GM12878 (cell line): ENCODE data around the gene ELOF1. TPM values are rescaled to one million over a fixed set of nuclear protein-coding genes. Genes with fewer than 3 reads are reported as not detected.

Experiments used
- BCL11A ChIP-seq: IDR thresholded peaks from 2 replicates; pipeline ENCODE4 v1.6.1; 2011; ENCODE audit warnings: low read depth, low read length
- BMI1 ChIP-seq: fragments of 450-650 bp; IDR thresholded peaks from 2 replicates; pipeline ENCODE4 v1.6.1; 2016; ENCODE audit warnings: mild to moderate bottlenecking, moderate library complexity, borderline replicate concordance
- CEBPZ ChIP-seq: fragments of 150-350 bp; IDR thresholded peaks from 2 replicates; pipeline ENCODE4 v1.6.1; 2016; ENCODE audit warnings: low read depth, low read length
- CHD4 ChIP-seq: fragments of 200-600 bp; sonication (generic); IDR thresholded peaks from 2 replicates; pipeline ENCODE4 v1.6.1; 2016; ENCODE audit warnings: mild to moderate bottlenecking
- CREM ChIP-seq: IDR thresholded peaks from 2 replicates; pipeline ENCODE4 v1.6.1; 2014; ENCODE audit warnings: antibody characterized with exemption, low read depth
- CTCF ChIP-seq, 3 experiments: IDR thresholded peaks in 2 of 3; conservative IDR thresholded peaks in 1 of 3; 2 replicates each; pipeline ENCODE4 v1.5.1; 2011; ENCODE audit warnings: low read depth in 3 of 3, low read length in 3 of 3, mild to moderate bottlenecking in 3 of 3, control low read depth in 2 of 3, moderate library complexity in 2 of 3, inconsistent platforms in 1 of 3, mixed read lengths in 1 of 3; ENCODE audit not compliant: control insufficient read depth in 2 of 3, insufficient read depth in 1 of 3; ENCODE audit errors: extremely low read depth in 1 of 3
- EP300 ChIP-seq, 2 experiments: fragments of 150-350 bp in 1 of 2; IDR thresholded peaks; 2 replicates each; pipeline ENCODE4 v1.6.1; 2011 to 2012; ENCODE audit warnings: low read depth in 2 of 2, low read length in 2 of 2, borderline replicate concordance in 1 of 2, improper control_type of control experiment in 1 of 2, inconsistent platforms in 1 of 2; ENCODE audit not compliant: control insufficient read depth in 1 of 2
- ESRRA ChIP-seq: IDR thresholded peaks from 2 replicates; pipeline ENCODE4 v1.6.1; 2012; ENCODE audit warnings: mild to moderate bottlenecking, low read length, improper control_type of control experiment
- ETV6 ChIP-seq, 2 experiments: fragments of 450-650 bp in 1 of 2; IDR thresholded peaks in 1 of 2; conservative IDR thresholded peaks in 1 of 2; 2 replicates each; pipeline ENCODE4 v1.6.1; 2014; ENCODE audit warnings: antibody characterized with exemption in 1 of 2, borderline replicate concordance in 1 of 2, low read depth in 1 of 2, mild to moderate bottlenecking in 1 of 2, moderate library complexity in 1 of 2
- HDAC6 ChIP-seq: fragments of 200-600 bp; sonication (generic); IDR thresholded peaks from one replicate; pipeline ENCODE4 v1.8.0; 2017; ENCODE audit warnings: antibody characterized with exemption; ENCODE audit not compliant: unreplicated experiment
- NFYA ChIP-seq: IDR thresholded peaks from 2 replicates; pipeline ENCODE4 v1.6.1; 2011; ENCODE audit warnings: low read depth, mild to moderate bottlenecking, low read length, improper control_type of control experiment, borderline replicate concordance
- NR2C2 ChIP-seq: IDR thresholded peaks from 2 replicates; pipeline ENCODE4 v1.6.1; 2011; ENCODE audit warnings: borderline replicate concordance, low read depth; ENCODE audit not compliant: control insufficient read depth, insufficient read length
- PRDM15 ChIP-seq: fragments of 450-650 bp; formaldehyde crosslinking; IDR thresholded peaks from 2 replicates; pipeline ENCODE4 v1.4.0; 2020; ENCODE audit warnings: mild to moderate bottlenecking, moderate library complexity
- RCOR1 ChIP-seq: conservative IDR thresholded peaks from 2 replicates; pipeline ENCODE4 v1.6.1; 2012; ENCODE audit warnings: low read depth, low read length, improper control_type of control experiment
- TCF12 ChIP-seq: IDR thresholded peaks from 2 replicates; pipeline ENCODE4 v1.6.1; 2011; ENCODE audit warnings: low read depth, mild to moderate bottlenecking, low read length
- USF1 ChIP-seq: IDR thresholded peaks from 2 replicates; pipeline ENCODE4 v1.6.1; 2011; ENCODE audit warnings: borderline replicate concordance, low read depth, mild to moderate bottlenecking, moderate library complexity, mixed read lengths, low read length; ENCODE audit not compliant: insufficient read depth; ENCODE audit errors: extremely low read length
- YBX1 ChIP-seq: fragments of 450-650 bp; IDR thresholded peaks from 2 replicates; pipeline ENCODE4 v1.6.1; 2016; ENCODE audit warnings: antibody characterized with exemption
- polyA plus RNA-seq, 11 experiments: library from polyadenylated mRNA; depleted of rRNA in 4 of 11; unstranded in 6 of 11; stranded (reverse) in 5 of 11; fragments of >200 nt; fragmentation: Nextera tagmentation in 4 of 11; fragmentation: Illumina TruSeq in 1 of 11; extraction: Ambion mirVana in 4 of 11; extraction: Trizol in 1 of 11; gene quantifications; 1 replicate in 1 of 11; 2 replicates in 10 of 11; pipeline versions ENCODE4 v1.2.1 to v1.2.3, GENCODE V29; 2011 to 2016; ENCODE audit warnings: inconsistent platforms in 2 of 11, missing spikeins in 2 of 11, low read depth in 1 of 11
- total RNA-seq, 4 experiments: library from RNA; depleted of rRNA in 3 of 4; stranded (reverse); fragments of >200 nt in 3 of 4; fragmentation: Illumina TruSeq in 1 of 4; extraction: Trizol in 1 of 4; gene quantifications; 2 replicates each; pipeline versions ENCODE4 v1.2.1 to v1.2.3, GENCODE V29; 2013 to 2021

The ELOF1 gene
- total and polyA plus RNA-seq, 10 of the 15 experiments (the other 5 are each of a cell fraction or from before 2014, with no cell fraction given) = 11.7 to 124 (median 92.9) TPM

GRCh38 chr19:11535792-11536595 is 23.0 kb downstream of the ELOF1 start (continued):
- TF ChIP-seq CEBPZ = no peak
- TF ChIP-seq CTCF (IDR thresholded peaks at IDR 0.05 in 2 of 3, conservative IDR thresholded peaks at IDR 0.05 in 1 of 3; ENCODE audit: control insufficient read depth in 2 of 3, extremely low read depth in 1 of 3, insufficient read depth in 1 of 3, low read depth in 3 of 3, low read length in 3 of 3) = peak; percentile 88 to 92 (median 90)
- TF ChIP-seq NFYA = no peak
- no peak for TF ChIP-seq BMI1
- TF ChIP-seq EP300 (IDR thresholded peaks at IDR 0.05; ENCODE audit: borderline replicate concordance in 1 of 2, control insufficient read depth in 1 of 2, low read depth in 2 of 2, low read length in 2 of 2) = no peak
- no peak for TF ChIP-seq CHD4
- TF ChIP-seq CREM = peak; percentile 84
- TF ChIP-seq TCF12 = no peak; the same call in 1 of the 2 replicates
- no peak for TF ChIP-seq NR2C2
- TF ChIP-seq BCL11A = no peak
- no peak for TF ChIP-seq YBX1
- TF ChIP-seq USF1 = no peak
- TF ChIP-seq PRDM15 (CRISPR knock-in tag) = no peak
- no peak; the same call in 1 of the 2 replicates for TF ChIP-seq ESRRA
- TF ChIP-seq RCOR1 = peak; percentile 64; the same call in 1 of the 2 replicates
- no peak for TF ChIP-seq ETV6 (conservative IDR thresholded peaks at IDR 0.05 in 1 of 2, IDR thresholded peaks at IDR 0.05 in 1 of 2; ENCODE audit: borderline replicate concordance in 1 of 2, low read depth in 1 of 2)
- no peak for TF ChIP-seq HDAC6
